AG09319 (cell line): ENCODE measurements around the gene DEFB129.
A peak's percentile ranks its signal among the peaks of the same experiment; 100 is the strongest.
"Not testable (repeated sequence)": the region's sequence is repeated elsewhere in the genome, so short reads cannot be mapped to it uniquely, and the experiment has no call there.

Experiments
- DNase-seq: peaks from one replicate; pipeline ENCODE4 v3.0.0-alpha.2; 2010; ENCODE audit warnings: low read depth; ENCODE audit errors: extremely low read depth
- CTCF ChIP-seq: IDR thresholded peaks from 2 replicates; pipeline ENCODE4 v1.5.1; 2011; ENCODE audit warnings: low read depth, mild to moderate bottlenecking, inconsistent platforms, low read length, moderate library complexity

The DEFB129 gene

GRCh38 chr20:221258-221830, 5.7 kb upstream of the DEFB129 start:
- no peak for TF ChIP-seq CTCF

GRCh38 chr20:225879-226278, 1.2 kb upstream of the DEFB129 start:
- not testable (repeated sequence) for DNase-seq

More at GRCh38 chr20:221258-221830, 5.7 kb upstream of the DEFB129 start:
- DNase-seq = no peak

- DNase-seq = no peak
- no peak for TF ChIP-seq CTCF
Measured at GRCh38 chr20:227439-228105, 514 bp downstream of the DEFB129 start.

- peak; percentile 14 for TF ChIP-seq CTCF
- DNase-seq = no peak
Measured at GRCh38 chr20:235891-236290, 8.8 kb downstream of the DEFB129 start.

GRCh38 chr20:237489-237888, 10.4 kb downstream of the DEFB129 start:
- TF ChIP-seq CTCF = no peak
- no peak for DNase-seq

- no peak for DNase-seq
- no peak for TF ChIP-seq CTCF
Measured at GRCh38 chr20:237929-238328, 10.9 kb downstream of the DEFB129 start.

- TF ChIP-seq CTCF = no peak
Measured at GRCh38 chr20:242905-243304, 15.8 kb downstream of the DEFB129 start.

GRCh38 chr20:251354-251753, 24.3 kb downstream of the DEFB129 start:
- DNase-seq = no peak

More at GRCh38 chr20:242905-243304, 15.8 kb downstream of the DEFB129 start:
- no peak for DNase-seq

More at GRCh38 chr20:251354-251753, 24.3 kb downstream of the DEFB129 start:
- TF ChIP-seq CTCF = no peak
